T47D (cell line): ENCODE measurements around the gene FNIP2.
"Not testable (repeated sequence)": the region's sequence is repeated elsewhere in the genome, so short reads cannot be mapped to it uniquely, and the experiment has no call there.

Experiments
- DNase-seq, 2 experiments: peaks; one replicate each; pipeline versions ENCODE4 v3.0.0 to v3.0.0-alpha.2; 2011 to 2012; ENCODE audit warnings: low read depth in 1 of 2, low spot score in 1 of 2
- JUND ChIP-seq: IDR thresholded peaks from 2 replicates; pipeline ENCODE4 v1.6.1; 2012; ENCODE audit warnings: low read depth
- in situ Hi-C: cut with HindIII; loops from 2 replicates; pipeline ENCODE4 v1.10.0; 2016; ENCODE audit warnings: low sequenced_read_pairs, low pct_unique_long_range_greater_than_20kb

The FNIP2 gene

DNA sequence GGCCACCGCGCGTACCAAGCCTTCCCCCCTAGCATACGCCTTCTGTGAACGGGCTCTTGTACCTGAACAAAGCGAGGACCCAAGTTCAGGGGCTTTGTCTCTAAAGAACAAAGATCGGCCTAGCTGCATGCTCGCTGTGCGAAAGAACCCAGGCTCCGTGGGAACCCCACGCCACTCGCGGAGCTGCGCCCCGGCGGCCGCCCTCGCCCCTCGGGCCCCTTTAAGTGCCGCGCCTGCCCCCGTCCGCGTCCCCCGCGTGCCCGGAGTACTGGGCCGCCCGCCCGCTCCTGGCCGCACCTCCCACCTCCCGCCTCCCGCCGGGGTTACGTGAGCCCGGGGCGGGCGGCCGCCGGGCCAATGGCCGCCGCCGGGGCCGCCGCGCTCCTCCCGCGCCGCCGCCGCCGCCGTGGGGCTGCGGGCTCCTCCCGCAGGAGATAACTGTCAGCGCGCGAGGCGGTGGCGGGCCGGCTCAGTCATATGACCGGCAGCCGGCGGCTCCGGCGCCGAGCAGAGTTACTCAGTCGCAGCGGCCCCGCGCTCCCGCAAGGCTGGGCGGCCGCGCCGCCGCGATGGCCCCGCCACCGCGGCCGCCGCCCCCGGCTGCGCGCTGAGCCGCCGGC lies at the start of gene FNIP2:
FNIP2 (plus strand) TSS at position 472 of the 620 bp plus-strand sequence. CDS start 187 bp downstream, outside the sequence.
- TF ChIP-seq JUND, result no peak
- peak; percentile 72 to 78 for DNase-seq

GRCh38 chr4:158721680-158722079 lies 47.1 kb upstream of the FNIP2 start:
- TF ChIP-seq JUND, result no peak
- no peak for DNase-seq
- in situ Hi-C loops, result no loop called here

More for the DNA sequence above, at the start of gene FNIP2:
- in situ Hi-C loops, result no loop called here

DNA sequence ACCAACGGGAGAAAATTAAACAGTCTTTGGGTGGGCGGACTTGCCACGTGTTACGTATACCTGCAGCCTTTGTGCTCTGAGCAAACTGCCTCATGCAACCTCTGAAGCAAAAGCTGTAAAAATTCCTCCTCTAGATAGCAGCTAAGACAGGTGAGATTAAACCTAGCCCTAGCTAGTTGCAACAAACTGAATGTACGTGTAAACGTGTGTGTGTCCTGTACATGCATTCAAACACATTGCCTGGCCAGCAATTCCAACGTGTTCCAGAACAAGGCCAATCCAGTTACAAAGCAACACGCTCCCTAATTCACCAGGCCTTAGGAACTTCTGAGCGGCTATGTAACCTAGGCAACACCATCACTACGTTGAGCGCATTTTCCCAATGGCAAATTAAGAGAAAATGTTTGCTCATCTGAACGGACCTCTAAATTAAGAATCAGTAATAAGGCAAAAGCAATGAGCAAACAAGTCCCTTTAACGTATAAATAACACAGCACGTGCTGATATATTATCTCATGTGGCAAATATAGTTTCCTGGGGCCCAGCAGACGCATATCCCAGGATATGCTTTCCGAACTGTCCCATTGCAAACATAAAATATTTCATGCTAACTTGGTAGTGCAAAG lies 46.4 kb upstream of the FNIP2 start:
- in situ Hi-C loops, result no loop called here
- peak in 1 of 2 experiments; percentile 5 for DNase-seq
- no peak for TF ChIP-seq JUND

GRCh38 chr4:158722917-158723793 lies 45.7 kb upstream of the FNIP2 start, which contains the start of gene PPID:
Gene PPID (minus strand): TSS chr4:158723396. CDS start chr4:158723288, 108 bp downstream.
- peak; percentile 50 to 81 for DNase-seq
- in situ Hi-C loops, result no loop called here
- TF ChIP-seq JUND, result no peak

DNA sequence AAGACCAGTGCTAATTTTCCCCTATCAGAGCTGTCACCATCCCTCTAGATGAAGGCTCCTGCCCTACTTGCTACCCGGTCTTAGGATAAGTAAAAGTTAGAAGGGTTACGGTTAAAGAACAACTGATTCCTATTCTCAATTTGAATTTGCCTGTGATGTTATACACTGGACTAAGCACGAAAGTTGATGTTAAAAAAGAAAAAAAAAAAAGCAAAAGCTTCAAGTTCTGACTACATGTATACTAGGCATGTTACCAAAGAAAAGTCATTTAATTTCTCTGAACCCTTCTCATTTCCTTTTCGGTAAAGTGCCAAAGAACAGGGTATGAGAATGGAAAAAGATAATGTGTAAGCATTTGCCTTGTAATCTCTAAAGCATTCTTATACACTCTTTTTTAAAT lies 44.2 kb upstream of the FNIP2 start:
- no peak for DNase-seq
- TF ChIP-seq JUND, result no peak
- in situ Hi-C loops, result no loop called here

- TF ChIP-seq JUND, result no peak
These were observed 42.2 kb upstream of the FNIP2 start for GRCh38 chr4:158726633-158727032.

GRCh38 chr4:158728236-158728635 lies 40.6 kb upstream of the FNIP2 start:
- in situ Hi-C loops, result no loop called here
- no peak for DNase-seq
- TF ChIP-seq JUND, result no peak

More at GRCh38 chr4:158726633-158727032, 42.2 kb upstream of the FNIP2 start:
- DNase-seq, result no peak
- in situ Hi-C loops, result no loop called here

DNA sequence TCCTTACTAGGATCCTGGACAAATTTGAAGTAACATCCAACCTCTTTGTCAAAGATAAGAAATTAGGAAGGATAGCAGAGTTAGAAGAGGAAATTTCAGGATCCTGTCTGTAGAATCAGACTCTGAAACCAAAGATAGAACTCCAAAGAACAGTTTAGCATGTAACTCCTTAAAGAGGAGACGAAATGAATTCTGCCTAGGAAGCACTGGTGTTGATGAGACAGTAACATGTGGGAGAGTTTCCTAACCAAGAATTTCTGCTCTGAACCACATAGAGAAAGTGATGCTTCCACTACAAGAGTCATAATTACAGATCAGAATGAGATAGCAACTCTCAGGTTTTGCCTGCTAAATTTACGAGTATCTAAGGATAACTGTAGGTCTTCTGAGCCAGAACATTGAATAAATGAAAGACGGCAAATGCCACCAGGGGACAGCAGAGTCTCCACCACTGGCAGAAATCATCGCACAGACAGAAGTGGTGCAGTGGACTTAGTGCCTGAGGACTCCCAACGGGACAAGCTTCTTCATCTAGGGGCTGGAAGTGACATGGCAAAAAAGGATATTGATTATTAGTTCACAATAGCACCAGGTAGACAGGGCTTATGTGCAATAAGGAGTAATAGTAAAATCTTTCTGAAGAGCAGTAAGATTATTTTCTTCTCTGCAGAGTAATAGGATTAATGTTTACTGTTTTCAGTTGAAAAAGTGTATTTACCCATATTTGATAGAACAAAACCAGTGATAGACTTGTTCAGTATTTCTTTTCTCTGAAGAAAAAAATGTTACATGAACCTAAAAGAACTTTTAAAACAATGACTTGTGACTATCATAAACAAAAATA lies 38.9 kb upstream of the FNIP2 start:
- peak; percentile 53 to 69 for DNase-seq
- TF ChIP-seq JUND, result no peak
- in situ Hi-C loops, result no loop called here

DNA sequence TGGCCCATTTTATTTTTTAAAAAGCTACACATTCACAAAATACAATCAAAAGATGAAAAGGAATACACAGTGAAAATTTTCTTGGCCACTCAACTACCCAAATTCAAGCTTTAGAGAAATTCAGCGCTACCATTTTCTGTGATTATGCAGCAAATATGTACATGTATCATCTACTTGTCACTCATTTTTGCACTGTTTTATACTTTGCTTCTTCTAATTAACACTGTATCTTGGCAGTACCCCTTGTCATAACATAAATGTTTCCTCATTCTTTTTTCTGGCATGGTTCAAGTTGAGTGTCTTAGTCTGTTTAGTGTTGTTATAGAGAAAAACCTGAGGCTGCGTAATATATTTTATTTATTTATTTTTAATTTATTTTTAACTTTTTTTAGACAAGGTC lies 30.0 kb upstream of the FNIP2 start:
- TF ChIP-seq JUND, result no peak
- in situ Hi-C loops, result no loop called here
- DNase-seq, result no peak

DNA sequence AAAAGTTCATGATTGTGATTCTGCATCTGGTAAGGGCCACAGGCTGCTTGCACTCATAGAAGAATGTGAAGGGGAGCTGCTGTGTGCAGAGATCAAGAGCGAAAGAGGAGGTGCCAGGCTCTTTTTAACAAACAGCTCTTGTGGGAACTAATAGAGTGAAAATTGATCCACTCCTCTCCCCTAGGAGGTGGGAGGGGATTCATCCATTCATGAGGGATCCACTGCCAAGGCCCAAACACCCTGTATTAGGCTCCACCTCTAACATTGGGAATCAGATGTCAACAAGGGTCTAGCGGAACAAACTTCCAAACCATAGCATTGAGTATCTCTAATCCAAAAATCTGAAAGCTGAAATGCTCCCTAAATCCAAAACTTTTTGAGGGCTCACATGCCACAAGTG lies 29.2 kb upstream of the FNIP2 start:
- DNase-seq, result no peak
- in situ Hi-C loops, result no loop called here
- no peak for TF ChIP-seq JUND

DNA sequence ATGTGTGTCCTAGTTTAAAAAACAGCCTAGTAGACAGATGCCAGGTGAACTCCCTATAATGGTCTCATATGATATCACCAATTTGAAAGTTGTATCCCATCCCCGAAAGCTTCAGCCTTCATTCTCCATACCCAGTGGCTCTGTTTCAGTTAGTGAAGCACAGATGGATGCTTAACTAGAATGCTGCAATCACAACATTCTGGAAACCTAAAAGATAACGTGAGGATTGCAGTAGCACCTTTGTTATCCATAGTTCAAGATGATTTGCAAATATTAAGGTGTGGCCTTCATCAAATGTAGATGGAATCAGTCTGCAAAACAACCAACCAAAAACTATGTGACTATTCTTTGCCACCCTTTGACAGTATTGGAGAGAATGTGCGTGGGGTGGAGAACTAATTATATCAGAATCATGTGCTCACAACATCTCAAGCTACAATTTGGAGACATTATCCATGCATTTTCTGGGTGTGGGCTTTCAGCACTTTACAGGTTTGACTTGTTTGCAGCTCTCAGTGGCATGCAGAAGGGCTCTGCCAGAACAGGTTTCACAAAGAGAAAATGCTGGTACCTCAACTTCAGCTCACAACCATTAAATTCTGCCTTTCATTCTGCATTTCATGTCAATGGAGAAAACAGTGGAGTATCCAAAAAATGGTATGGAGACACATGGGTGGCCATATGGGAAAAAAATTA lies 27.4 kb upstream of the FNIP2 start:
- TF ChIP-seq JUND, result no peak
- DNase-seq, result peak in 1 of 2 experiments; percentile 24
- in situ Hi-C loops, result no loop called here

- DNase-seq, in situ Hi-C loops: not testable (repeated sequence)
These were observed 22.3 kb upstream of the FNIP2 start for GRCh38 chr4:158746537-158746936.
